T-helper 9 cell (primary cell): Measurements from ENCODE around the gene ZC3HAV1.
A peak's percentile ranks its signal among the peaks of the same experiment; 100 is the strongest.
"Not testable (repeated sequence)": the region's sequence is repeated elsewhere in the genome, so short reads cannot be mapped to it uniquely, and the experiment has no call there.

Experiments used
- DNase-seq: peaks from one replicate; pipeline ENCODE4 v3.0.0-alpha.2; 2020
- total RNA-seq, 2 donors: gene quantifications; one replicate each; lab custom pipeline; 2026; lab: John Stamatoyannopoulos, UW

The ZC3HAV1 gene
- 501 to 606 reads per million in 2 donors for total RNA-seq

DNA sequence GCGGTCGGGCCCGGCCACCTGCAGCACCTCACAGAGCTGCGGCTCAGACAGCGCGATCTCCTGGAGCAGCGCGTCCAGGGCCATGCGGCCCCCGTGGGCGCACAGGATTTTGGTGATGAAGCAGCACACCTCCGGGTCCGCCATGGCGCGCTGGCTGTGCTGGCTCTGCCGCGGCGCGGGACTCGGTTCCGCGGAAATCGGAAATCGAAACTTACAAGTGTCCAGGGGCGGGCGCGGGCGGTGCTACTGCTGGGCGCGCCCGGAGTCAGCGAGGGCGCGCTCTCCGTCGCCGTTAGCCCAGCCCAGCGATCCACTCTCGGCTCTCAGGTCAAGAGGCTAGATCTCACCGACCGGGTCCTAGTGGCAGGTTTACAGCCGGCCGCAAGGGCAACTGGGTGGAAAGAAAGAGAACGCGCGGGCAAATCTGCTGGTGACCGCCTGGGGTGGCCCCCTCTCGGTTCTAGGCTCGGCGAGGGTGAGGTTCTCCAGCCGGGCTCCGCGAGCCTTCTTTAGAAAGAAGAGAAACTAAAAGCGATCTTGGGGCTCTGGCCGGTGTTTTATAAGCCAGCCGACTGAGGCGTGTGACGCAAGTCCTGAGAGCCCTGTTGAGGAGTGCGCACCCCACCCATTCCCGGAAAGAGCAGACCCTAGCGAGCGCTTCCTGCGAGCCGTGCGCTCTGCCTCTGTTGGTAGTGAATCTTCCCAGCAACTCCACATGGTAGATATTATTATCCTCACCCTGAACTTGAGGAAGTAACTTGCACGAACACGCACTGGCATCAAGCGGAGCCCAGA, at the start of gene ZC3HAV1:
Gene ZC3HAV1, minus strand, starts transcription at position 533 of the 795 bp plus-strand sequence. Its CDS starts 389 bp downstream, at position 144.
- DNase-seq = peak; percentile 79

DNA sequence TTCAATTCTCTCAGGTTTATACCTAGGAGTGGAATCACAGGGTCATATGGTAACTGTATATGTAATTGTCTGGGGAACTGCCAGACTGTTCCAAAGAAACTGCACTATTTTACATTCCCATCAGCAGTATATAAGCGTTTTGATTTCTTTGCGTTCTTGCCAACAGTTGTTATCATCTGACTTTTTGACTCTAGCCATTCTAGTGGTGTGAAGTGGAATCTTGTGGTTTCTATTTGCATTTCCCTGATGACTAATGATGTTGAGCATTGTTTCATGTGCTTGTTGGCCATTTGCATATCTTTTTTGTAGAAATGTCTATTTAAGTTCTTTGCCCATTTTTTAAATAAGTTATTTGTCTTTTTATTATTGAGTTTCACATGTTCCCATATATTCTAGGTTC, 44.3 kb upstream of the ZC3HAV1 start:
- no peak for DNase-seq

DNA sequence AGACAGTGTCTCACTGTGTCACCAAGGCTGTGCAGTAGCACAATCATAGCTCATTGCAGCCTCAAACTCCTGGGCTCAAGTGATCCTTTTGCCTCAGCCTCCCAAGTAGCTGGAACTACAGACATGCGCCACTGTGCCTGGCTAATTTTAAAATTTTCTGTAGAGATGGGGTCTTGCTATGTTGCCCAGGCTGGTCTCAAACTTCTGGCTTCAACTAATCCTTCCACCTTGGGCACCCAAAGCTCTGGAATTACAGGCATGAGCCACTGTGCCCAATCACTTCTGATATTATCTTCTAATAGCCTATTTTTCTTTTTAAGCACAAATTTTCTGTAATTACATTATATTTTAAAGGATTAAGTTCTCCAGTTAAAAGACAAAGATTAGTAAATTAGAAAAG, 42.6 kb upstream of the ZC3HAV1 start:
- no peak for DNase-seq

DNA sequence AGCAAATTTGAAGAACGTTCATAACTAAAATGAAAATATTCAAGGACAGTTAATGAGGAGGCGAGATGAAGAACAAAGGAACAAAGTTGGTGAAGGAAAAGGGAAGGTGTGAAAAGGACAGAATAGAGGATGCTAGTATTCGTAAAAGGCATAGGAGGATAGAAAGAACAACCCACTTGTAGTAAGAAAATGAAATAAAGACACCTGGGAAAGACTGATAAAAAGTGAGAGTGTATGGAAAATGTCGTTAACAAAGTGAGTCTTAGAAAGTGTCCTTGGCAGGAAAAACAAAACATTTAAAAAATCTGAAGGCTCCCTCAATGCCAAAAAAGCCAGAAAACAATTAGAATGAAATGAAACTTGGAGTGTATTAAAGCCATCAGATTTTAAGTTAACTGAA, 29.6 kb upstream of the ZC3HAV1 start:
- no peak for DNase-seq

DNA sequence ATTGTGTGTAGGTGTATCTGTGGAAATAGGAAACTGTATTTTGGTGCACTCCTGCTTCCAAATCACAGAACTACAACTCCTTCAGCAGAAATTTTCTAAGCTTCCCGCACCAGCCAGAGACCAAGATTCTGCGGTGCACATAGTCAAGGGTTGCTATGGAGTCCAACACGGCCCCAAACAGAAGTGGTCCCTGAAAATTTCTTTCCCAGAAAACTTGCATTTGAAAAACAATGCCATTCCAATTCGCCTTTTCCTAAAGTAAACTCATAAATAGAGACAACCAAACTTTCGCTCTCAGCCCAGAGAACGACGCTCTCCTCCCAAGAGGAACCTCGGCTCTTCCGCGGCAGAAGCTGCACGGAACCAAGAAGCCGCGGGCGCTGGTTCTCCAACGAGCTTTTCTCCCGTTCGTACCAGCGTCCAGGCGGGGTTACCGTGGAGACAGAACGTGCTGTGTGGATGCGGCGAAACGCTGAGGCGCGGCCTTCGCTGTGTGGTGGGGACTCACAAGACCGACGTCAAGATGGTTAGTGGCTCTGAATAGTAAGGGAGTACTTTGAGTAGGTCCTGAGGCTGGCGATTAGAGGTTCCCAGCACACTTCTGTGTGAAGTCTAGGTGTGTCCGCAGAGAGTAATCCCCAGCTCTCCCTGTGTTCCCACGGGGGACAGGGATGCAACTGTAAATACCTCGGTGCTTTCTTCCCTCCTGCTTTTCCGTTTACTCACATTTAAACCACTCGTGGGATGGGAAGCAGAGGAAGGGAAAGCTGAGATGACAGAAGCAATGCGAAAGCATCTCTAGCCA, 24.0 kb upstream of the ZC3HAV1 start:
- peak; percentile 80 for DNase-seq

DNA sequence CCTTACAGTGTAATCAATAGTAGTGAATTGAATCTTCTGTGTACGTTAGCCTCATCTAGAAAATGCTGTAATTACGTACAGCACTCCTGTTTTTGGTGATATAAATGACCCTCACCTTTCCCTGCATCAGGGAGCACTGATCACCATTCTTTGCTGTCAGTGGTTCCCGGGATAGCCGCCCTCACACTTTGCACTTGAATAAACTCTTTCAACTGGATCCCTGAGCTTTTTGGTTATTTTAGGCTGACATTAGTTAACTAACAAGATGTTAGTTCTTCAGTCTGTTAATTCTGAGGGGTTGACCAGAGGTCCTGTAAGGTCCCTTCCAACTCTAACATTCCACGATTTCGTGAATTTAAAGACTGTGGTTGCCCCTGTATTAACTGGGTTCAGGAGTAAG, 23.4 kb upstream of the ZC3HAV1 start:
- DNase-seq = no peak

DNA sequence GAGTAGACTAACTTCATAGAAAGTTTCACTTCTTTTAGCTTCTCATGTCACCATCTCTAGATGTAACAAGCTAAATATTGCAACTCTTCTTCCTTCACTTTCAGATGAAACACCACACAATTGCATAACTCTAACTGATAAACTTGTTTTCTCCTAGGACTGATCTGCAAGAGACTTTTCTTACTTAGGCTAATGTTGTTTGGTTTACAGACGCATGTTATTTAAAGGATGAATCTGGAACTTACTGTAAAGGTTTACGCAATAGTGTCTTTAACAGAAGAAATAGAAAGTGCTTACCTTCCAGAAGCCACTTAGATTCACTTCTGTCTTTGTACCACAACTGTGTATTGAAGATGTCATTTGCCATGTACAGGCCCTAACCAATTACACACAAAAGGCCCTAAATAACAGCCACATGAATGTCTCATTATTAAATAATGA, 22.1 kb upstream of the ZC3HAV1 start:
- no peak for DNase-seq

DNA sequence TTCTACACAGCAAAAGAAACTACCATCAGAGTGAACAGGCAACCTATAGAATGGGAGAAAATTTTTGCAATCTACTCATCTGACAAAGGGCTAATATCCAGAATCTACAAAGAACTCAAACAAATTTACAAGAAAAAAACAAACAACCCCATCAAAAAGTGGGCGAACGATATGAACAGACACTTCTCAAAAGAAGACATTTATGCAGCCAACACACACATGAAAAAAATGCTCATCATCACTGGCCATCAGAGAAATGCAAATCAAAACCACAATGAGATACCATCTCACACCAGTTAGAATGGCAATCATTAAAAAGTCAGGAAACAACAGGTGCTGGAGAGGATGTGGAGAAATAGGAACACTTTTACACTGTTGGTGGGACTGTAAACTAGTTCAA, 20.3 kb upstream of the ZC3HAV1 start:
- not testable (repeated sequence) for DNase-seq

DNA sequence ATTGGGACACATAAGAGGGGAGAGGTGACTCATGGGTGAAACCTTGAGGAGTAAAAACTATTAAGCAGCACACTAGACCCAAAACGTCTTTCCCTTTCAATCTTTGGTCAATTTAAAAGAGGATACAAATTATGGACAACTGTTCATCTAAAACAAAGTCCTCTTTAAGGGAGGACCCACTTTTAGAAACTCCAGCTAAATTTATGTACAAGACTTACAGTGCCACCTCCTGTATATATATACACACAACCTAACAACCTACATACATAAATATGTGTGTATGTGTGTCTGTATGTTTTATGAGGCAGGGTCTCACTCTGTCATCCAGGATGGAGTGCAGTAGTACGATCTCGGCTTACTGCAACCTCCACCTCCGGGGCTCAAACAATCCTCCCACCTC, 18.1 kb upstream of the ZC3HAV1 start:
- no peak for DNase-seq

DNA sequence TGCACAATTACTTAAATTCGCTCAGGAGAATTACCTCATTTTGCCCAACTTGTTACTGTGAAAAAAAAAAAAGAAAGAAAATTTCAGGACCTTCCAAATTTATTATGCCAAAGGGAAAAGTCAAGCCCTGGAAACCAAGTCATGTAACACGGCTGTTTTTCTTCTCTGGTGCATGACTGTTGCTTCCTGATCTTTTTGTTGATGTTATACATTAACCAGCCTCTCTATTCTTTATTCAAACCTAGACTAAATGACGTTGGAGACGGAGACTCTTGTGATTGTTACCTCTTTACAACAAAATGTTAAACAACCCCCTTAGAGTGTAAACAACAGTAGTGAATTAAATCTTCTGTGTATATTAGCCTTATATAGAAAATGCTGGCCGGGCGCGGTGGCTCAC, 16.1 kb upstream of the ZC3HAV1 start:
- DNase-seq = no peak

DNA sequence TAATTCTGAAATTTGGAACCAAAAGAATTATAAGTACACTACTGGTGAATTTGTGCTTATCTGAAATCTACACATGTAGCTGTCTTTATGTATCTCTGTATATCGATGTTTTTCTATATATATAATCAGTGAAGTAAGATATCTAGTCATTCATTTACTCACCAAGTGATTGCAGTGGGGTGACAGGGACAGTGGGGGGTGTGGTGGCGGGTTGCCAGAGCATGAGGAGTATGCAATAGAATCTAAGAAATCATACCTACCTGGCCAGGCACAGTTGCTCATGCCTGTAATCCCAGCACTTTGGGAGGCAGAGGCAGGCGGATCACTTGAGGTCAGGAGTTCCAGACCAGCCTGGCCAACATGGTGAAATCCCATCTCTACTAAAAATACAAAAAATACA, 15.5 kb upstream of the ZC3HAV1 start:
- not testable (repeated sequence) for DNase-seq

DNA sequence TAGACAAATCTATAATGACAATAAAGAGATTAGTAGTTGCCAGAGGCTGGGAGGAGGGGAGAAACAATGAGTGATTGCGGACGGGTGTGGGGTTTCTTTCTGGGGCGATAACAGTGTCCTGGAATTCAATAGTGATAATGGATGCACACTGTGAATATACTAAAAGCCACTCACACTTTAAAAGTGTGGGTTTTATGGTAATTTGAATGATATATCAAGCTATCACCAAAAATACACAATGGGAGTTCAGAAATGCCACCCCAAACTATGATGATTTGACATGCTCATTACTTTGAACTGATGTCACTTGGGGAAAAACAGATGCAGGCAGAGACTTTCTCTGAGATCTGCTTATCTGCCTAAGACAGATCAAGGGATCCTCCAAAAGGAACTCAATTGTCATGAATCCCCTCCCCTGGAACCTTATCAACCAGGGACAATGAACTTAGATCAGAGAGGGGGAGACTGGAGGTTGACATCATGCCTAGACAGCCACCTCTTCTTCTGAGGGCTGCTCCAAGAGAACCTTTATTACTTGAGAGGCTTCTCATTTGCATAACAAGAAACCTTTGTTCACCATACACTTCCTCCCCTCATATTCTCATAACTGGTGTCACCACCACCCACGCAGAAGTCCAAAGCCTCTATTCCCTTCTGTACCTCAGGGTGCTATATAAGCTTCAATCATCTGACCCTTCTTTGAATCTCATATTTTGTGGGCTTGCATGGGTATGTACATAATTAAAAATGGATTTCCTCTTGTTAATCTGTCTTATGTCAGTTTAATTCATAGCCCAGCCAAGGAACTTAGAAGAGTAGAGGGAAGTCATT, 14.8 kb upstream of the ZC3HAV1 start:
- DNase-seq = no peak

DNA sequence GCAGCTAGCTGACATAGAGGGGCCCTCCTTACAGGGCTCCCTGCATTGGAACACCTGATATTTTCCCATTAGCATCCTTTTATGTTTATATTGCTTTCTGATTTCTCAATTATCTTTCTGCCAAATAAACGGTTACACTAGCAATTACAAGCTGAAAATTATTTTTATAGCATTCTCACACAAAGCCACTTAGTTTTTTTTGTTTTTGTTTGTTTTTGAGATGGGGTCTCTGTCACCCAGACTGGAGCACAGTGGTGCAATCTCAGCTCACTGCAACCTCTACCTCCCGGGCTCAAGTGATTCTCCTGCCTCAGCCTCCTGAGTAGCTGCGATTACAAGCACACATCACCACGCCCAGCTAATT, 9.9 kb upstream of the ZC3HAV1 start:
- no peak for DNase-seq

DNA sequence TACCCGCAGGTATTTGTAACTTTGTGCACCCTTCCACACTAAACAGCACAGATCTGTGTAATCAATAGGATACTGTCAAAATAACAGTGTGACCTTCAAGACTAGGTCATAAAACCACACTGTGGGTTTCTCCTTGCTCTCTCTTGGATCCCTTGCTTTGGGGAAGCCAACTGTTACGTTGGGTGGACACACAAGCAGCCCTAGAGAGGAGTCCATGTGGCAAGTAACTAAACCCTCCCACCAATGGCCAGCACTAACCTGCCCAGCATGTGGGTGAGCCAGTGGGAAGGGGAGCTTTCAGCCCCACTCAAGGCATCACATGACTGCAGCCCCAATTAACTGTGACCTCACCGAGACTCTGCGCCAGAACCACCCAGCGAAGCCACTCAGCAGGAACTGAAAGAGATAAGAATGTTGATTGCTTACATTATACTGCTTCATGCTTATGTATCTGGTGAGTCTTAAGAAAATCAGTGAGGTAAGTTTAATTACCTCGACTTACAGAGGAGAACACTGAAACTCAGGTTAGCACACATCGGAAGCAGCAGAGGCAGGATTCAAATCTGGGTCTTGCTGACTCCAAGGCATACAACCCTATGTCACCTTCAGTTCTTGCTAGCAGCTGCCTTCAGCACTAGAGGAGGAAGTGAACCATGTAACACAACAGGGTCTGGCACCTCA, 9.4 kb upstream of the ZC3HAV1 start:
- no peak for DNase-seq

DNA sequence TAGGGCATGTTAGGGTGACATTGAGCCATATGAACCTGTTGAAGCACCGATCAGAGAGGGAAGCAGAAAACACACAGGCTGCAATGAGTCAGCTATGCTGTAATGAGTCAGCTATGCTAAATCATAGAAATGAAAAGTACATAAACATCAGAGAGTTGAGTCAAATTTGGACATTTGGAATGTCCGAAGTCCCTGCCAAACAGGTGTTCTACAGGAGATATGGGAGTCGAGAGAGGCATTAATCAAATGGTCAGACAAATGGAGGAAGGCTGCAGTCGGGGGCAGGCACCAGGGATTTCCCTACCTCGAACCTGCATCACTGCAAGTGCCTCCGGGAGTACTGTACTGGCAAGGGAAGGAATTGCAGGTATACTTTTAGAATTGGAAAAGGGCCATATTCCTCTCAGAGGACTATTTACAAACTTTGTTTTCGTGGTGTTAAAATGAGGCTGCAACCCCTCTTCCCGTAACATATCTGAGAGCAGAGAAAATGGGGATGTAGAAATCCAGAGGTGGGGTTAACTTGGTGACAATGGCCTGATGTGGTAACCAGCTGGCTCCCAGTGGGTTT, 8.8 kb upstream of the ZC3HAV1 start:
- no peak for DNase-seq

DNA sequence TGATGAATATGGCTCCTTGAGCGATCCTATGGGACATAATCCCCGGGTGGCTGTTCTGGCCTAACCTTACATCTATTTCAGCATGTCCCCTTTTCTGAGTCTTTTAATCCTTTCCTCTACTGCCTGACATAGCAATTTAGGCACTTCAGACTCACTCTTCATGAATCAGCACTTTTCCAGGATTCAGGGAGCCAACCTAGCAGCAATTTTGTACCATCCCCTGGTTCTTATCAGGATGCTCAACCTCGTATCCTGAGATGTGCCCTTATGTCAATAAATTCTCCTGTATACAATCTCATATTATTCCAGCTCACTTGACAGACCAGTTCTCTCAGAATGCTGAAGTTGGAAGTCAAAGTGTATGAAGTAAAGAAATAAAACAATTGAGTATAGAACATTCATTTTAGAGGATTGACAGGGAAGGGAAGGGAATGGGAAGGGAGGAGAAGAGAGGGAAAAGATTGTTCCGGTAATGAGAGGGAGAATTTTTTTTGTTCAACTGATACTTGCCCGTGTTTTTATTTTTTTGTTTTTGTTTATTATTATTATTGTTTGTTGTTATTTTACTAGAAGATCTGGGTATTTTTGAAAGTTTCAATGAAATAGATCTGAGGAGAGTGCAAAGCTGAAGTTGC, 8.2 kb upstream of the ZC3HAV1 start:
- DNase-seq = no peak

DNA sequence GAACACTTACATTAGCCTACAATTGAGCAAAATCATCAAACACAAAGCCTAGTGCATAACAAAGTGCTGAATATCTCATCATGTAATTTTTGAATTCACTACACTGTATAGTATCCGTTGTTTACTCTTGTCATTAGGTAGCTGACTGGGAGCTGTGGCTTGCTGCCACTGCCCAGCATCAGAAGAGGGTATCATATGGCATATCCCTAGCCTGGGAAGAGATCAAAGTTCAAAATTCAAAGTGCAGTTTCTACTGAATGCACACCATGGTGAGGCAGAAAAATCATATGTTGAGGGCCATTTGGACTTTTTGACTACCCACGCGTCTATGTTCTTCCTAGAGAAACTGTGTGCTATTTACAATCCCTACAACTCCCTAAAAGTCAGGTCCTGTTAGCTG, 7.5 kb upstream of the ZC3HAV1 start:
- no peak for DNase-seq

DNA sequence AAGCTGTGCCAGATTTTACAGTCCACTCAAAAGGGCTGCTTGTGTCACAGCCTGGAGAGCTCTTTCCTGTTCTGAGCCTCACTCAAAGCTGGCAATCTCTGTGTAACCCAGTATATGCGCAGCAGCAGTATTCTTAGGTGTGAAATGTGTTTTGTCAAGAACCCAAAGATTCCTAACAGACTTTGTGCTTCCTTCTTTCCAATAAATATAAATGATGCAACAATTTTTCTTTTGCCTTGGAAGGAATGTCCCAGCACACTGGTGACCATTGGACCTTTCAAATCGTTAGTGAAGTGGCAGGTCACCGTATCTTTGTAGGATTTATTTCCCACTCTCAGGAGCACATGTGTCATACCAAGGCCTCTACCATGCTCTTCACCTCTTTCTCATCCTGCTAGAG, 5.6 kb upstream of the ZC3HAV1 start:
- no peak for DNase-seq

DNA sequence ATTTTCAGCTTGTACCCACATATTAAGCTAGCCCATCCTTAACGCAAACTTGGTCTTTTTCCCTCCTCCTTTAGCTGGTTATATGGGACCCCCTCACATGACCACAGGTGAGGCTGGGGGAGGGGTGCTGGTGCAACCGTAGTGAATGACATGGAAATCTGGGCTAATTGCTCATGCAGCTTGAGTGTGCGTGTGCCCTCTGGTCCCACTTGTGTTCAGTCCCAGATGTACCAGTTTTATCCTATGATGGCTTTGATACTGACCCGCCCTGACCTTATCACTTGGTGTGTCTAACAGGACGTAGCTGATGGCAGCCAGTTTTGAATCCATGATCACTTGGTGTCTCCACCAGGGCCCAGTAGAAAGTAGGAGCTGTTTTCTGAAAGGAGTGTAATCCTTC, 5.1 kb upstream of the ZC3HAV1 start:
- DNase-seq = no peak

DNA sequence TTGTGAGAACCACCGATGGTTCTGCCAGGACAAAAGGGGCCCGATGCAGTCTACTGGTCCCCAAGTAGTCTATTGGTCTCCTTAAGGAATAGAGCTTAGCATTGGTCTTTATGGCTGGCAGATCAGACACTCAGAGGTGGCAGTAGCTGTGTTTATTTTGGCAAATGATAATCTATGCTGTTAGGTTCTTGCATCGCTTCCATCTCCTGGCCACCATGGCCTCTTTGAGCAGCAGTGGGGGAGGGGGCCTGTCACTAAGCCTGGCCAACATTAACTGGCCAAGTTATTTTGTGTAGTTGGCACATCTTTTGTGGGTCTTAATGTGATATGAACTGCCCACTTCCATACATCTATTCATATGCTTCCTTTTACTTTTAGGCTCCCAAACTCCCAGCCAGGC, 4.5 kb upstream of the ZC3HAV1 start:
- no peak for DNase-seq

DNA sequence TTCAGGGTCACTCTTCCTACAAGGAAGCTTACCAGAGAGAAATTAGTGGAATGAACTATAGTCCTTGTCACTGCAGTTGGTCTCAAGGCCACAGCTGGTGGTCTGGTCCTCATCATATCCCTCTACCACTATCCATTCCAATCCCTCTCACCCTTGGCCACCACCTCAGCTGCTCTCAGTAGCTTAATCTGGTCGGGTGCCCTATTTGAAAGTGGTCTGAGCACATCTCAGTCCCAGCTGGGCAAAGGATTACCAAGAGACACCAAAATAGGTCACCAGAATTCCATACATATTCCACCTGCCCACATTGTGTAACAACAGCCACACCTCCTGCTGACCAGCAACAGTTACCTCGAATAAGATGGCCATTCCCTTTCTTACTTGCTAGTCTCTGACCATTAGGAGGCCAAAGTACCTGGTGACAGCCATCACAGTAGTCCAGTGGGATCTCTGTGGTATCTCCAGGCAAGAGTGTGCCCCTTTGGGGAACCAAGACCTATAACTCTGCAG, 3.3 kb upstream of the ZC3HAV1 start:
- DNase-seq = no peak

DNA sequence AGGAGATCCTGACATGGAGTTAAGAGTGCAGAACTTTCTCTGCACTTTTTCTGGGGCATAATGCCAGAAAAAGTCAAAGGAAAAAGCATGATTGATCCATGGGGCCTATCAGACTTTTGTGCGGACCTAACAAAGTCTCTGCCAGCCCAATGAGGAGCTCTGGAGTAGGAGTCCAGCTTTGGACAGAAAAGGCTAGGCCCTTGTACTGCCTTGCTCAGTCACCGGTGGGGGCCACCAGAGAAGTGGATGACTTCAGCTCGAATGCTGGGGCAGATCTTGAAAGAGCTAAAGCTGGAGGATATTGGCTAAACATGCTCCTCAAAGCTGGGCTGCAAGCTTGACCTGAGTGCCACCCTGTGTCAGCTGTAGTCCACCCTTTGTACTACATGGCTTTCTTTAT, 2.8 kb upstream of the ZC3HAV1 start:
- no peak for DNase-seq
